Measurements from ENCODE around the gene CC2D2B.
"Not testable (repeated sequence)": the region's sequence is repeated elsewhere in the genome, so short reads cannot be mapped to it uniquely, and the experiment has no call there.

CC2D2B gene

GRCh38 chr10:96034625-96035024 is 126.8 kb downstream of the CC2D2B start:
- DNase-seq, result no peak

GRCh38 chr10:96038476-96039387 is 131.0 kb downstream of the CC2D2B start:
- DNase-seq, result no peak

GRCh38 chr10:96041146-96041545 is 133.4 kb downstream of the CC2D2B start:
- no peak for DNase-seq

GRCh38 chr10:96043033-96043892 is 135.5 kb downstream of the CC2D2B start, which contains the start of gene CCNJ:
CCNJ (plus strand) TSS chr10:96043583; CDS start chr10:96044394, 811 bp downstream.
- peak; percentile 93 for DNase-seq

- peak; percentile 56 for DNase-seq
These were observed 136.3 kb downstream of the CC2D2B start for GRCh38 chr10:96043893-96044715.

- DNase-seq, result no peak
These were observed 137.0 kb downstream of the CC2D2B start for GRCh38 chr10:96044736-96045135.

GRCh38 chr10:96046546-96046945 is 138.8 kb downstream of the CC2D2B start:
- no peak for DNase-seq

GRCh38 chr10:96047004-96047649 is 139.4 kb downstream of the CC2D2B start:
- no peak for DNase-seq

GRCh38 chr10:96047925-96048324 is 140.2 kb downstream of the CC2D2B start:
- DNase-seq, result not testable (repeated sequence)

GRCh38 chr10:96049340-96049739 is 141.6 kb downstream of the CC2D2B start:
- no peak for DNase-seq

GRCh38 chr10:96053985-96054384 is 146.2 kb downstream of the CC2D2B start:
- DNase-seq, result no peak

- no peak for DNase-seq
These were observed 149.0 kb downstream of the CC2D2B start for GRCh38 chr10:96056787-96057186.

- DNase-seq, result no peak
These were observed 153.5 kb downstream of the CC2D2B start for GRCh38 chr10:96061232-96061631.

- DNase-seq, result no peak
These were observed 164.9 kb downstream of the CC2D2B start for GRCh38 chr10:96072674-96073073.

- DNase-seq, result no peak
These were observed 165.9 kb downstream of the CC2D2B start for GRCh38 chr10:96073722-96074121.

GRCh38 chr10:96074776-96075175 is 167.0 kb downstream of the CC2D2B start:
- no peak for DNase-seq

- DNase-seq, result no peak
These were observed 168.2 kb downstream of the CC2D2B start for GRCh38 chr10:96075977-96076376.

- no peak for DNase-seq
These were observed 169.4 kb downstream of the CC2D2B start for GRCh38 chr10:96077156-96077555.

GRCh38 chr10:96082153-96082552 is 174.4 kb downstream of the CC2D2B start:
- no peak for DNase-seq
